NOMO-1 (cell line): ENCODE measurements around the gene CYP4F2.
A peak's percentile ranks its signal among the peaks of the same experiment; 100 is the strongest.
"Not testable (repeated sequence)": the region's sequence is repeated elsewhere in the genome, so short reads cannot be mapped to it uniquely, and the experiment has no call there.

Experiments
- DNase-seq, 2 experiments: peaks; one replicate each; lab custom pipeline; 2025; ENCODE audit not compliant: unreplicated experiment in 2 of 2; lab: John Stamatoyannopoulos, UW

Gene CYP4F2

DNA sequence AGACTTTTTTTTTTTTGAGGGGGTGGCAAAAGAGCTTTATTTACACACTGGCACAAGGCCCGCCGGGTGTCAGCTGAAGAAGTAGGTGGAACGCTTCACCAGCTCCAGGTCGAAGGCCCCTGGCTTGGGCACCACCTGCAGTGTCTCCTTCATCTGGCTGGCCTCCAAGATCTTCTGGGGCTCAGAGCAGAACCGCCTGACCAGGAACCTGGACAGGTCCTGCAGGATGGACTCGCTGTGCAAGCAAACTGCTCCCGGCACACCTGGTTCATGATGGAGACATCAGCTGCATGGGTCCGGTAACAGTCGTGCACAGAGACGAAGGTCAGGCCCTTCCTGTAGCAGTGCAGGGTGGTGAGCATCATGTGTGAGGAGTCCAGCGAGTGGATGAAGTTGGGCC is 4.4 kb upstream of the CYP4F2 start:
- DNase-seq: no peak

DNA sequence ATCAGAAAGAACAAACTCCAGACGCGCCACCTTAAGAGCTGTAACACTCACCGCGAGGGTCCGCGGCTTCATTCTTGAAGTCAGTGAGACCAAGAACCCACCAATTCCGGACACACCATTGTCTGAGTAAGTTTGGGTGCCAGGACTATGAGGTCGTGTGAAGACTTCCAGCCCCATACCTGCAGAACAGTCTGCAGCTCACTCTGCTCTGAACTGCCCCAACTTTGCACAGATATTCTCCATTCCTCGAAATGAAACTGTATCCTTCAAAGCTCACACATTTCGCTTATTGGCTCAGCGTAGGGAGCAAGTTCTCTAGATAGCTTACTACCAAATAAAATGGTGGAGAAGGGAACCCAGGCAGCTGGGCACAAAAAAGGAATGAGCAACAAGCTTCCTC is 2.6 kb upstream of the CYP4F2 start:
- DNase-seq: no peak

GRCh38 chr19:15900032-15900431 is 2.2 kb upstream of the CYP4F2 start:
- DNase-seq: not testable (repeated sequence)

DNA sequence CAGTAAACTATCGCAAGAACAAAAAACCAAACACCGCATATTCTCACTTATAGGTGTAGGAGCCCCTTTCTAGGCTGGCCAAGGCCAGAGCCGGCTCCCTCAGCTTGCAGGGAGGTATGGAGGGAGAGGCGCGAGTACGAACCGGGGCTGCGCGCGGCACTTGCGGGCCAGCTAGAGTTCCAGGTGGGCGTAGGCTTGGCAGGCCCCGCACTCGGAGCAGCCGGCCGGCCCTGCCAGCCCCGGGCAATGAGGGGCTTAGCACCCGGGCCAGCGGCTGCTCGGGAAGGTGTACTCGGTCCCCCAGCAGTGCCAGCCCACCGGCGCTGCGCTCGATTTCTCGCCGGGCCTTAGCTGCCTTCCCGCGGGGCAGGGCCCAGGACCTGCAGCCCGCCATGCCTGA is 1.7 kb upstream of the CYP4F2 start:
- not testable (repeated sequence) for DNase-seq

- DNase-seq: no peak
Observed at GRCh38 chr19:15897026-15897737, 692 bp downstream of the CYP4F2 start.

DNA sequence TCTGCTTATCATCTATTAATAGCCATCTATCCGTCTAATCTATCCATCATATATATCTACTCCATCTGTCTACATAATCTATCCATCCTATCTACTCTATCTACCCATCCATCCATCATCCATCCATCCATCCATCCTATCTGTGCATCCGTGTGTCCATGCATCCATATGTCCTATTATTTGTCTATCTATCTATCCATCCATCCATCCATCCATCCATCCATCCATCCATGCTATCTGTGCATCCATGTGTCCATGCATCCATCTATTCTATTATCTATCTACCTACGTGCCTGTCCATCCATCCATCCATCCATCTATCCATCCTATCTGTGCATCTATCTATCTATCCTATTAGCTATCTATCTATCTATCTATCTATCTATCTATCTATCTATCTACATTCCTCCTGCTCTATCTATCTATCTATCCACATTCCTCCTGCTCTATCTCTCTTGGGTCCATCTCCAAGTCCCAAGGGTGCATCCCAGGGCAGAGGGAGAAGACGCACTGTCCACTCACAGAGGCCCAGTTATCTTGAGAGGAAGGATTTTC is 1.9 kb downstream of the CYP4F2 start:
- no peak for DNase-seq

- DNase-seq: no peak
Observed at GRCh38 chr19:15894359-15894758, 3.5 kb downstream of the CYP4F2 start.

GRCh38 chr19:15893477-15893876 is 4.4 kb downstream of the CYP4F2 start:
- DNase-seq: no peak

DNA sequence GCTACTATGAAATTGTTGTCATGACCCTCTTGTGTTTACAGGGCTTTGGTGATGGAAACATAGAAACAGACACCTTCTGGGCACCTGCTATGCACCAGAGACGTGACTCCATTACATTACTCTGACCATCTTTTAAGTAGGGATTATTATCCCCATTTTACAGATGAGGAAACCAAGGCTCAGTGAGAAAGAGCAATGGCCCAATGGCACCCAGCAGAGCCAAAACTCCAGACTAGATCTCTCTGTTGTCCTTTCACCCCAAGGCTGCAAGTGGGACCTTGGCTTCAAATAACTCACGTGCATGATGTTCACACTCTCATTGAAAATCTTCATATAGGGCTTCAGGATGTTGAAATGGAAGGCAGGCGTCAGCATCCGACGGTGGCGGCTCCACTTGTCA is 5.9 kb downstream of the CYP4F2 start:
- DNase-seq: no peak

DNA sequence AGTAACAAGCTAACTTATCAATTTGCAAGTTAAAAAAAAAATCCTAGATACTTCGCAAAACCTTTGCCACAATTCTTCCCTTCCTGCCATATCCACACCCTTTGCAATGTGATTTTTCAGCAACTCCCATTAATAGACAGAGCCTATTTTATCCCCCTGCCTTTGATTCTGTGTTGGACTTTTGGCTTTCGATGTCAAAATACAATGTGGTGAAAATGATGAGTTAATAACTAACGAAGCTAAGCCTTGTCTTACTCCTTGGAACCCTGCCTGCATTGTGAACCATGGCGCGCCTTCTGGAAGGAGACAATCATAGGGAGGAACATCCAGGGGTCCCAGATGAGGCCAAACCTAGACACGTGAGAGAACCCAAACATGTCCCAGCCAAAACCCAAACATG is 6.4 kb downstream of the CYP4F2 start:
- no peak for DNase-seq

DNA sequence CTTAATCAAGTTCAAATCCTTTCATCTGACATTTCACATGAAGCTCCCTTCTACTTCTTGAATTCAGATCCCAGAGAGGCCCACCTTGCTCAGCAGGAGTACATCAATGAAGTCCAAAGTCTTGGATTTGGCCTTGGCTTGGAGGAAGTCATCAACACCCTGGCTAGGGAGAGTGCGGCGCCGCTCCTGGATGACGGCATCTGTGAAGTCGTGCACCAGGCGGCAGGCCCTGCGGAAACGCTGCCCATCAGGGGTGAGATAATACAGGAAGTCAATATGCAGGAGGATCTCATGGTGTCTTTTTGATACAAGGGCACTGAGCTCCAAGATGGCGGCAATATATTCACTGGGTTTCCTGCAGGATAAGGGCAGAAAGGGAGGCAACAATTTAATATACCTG is 8.5 kb downstream of the CYP4F2 start:
- not testable (repeated sequence) for DNase-seq

GRCh38 chr19:15885919-15886318 is 12.0 kb downstream of the CYP4F2 start:
- no peak for DNase-seq

DNA sequence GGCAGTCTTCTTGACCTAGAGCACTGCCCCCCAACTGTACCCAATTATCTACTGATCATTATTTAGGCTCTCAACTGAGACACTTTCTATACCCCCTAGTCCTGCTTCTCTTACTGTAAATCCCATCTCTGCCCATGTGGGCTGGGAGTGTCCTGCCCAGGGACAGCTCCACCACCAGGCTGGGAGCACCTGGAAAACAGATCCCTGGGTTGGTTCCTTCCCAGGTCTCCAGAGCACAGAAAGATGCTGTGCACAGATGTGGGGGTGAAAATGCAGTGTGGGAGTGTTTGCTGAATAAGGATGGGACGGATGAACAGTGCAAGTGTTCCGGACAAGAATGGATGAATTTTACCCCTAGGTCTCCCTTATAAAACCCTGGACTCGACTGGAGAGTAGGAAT is 12.7 kb downstream of the CYP4F2 start:
- DNase-seq: no peak

DNA sequence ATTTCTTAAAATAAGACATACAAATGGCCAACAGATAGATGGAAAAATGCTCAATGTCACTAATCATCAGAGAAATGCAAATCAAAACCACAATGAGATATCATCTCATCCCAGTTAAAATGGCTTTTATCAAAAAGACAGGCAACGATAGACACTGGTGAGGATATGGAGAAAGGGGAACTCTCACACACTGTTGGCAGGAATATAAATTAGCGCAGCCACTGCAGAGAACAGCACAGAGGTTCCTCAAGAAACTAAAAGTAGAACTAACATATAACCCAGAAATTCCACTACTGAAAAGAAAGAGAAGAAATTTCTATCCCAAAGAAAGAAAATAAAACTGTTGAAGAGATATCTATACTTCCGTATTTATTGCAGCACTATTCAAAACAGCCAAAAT is 14.5 kb downstream of the CYP4F2 start:
- peak in 1 of 2 experiments; percentile 70 for DNase-seq

GRCh38 chr19:15874821-15875474 is 22.9 kb downstream of the CYP4F2 start:
- no peak for DNase-seq

GRCh38 chr19:15873771-15874170 is 24.1 kb downstream of the CYP4F2 start:
- DNase-seq: not testable (repeated sequence)

GRCh38 chr19:15871570-15871969 is 26.3 kb downstream of the CYP4F2 start:
- no peak for DNase-seq

- peak; percentile 26 to 42 for DNase-seq
Observed at GRCh38 chr19:15869873-15870272, 28.0 kb downstream of the CYP4F2 start.

DNA sequence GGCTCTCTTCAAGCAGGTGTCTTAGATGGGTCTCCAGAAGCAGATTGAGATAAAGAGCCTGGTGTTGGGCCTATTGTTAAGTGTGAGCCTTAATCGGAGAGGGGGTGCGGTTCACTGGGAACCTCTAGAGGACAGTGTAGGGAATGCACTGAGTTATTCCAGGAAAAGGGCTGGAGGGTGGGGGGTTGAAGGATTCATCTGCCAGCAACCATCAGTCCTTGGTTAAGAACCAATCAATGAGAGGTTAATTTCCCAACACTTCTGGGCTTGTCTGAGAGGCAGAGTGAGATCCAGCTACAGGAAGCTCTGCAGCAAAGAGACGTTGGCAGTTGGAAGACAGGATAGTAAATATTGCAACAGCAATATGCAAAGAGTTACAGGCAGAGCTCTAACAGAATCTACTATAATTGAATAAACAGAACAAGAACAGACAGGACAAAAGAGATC is 28.7 kb downstream of the CYP4F2 start:
- DNase-seq: peak; percentile 96 to 99

- peak in 1 of 2 experiments; percentile 51 for DNase-seq
Observed at GRCh38 chr19:15866636-15867035, 31.2 kb downstream of the CYP4F2 start.

GRCh38 chr19:15864824-15865223 is 33.0 kb downstream of the CYP4F2 start:
- DNase-seq: no peak

DNA sequence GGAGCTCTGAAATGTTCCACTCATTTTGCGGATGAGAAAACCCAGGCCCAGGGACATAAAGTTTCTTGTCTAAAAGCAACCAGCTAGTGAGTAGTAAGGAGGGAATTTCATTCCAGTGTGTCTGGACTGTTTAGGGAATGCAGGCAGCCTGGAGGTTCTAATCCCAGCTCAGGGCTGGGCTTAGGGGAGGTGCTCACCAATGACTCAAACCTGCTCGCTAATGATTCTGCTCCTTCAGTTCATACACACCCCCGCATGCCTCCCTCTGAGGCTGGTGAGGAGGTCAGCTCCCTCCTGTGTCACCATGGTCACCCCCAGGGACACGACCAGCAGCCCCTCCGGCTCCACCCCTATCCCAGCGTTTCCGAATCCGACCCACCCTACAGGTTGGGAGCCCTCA is 34.6 kb downstream of the CYP4F2 start:
- DNase-seq: no peak
